ENCODE data around the gene RPS24.

GRCh38 chr10:78039743-78040142 lies 6.1 kb downstream of the RPS24 start:
- TF ChIP-seq CTCF (IDR thresholded peaks at IDR 0.05) (no peak), POLR2A (IDR thresholded peaks at IDR 0.05) (no peak)

Measured in testis (tissue), 2 donors.